ENCODE measurements around the gene ZFPM1. TPM values are rescaled to one million over a fixed set of nuclear protein-coding genes. Genes with fewer than 3 reads are reported as not detected.

Gene ZFPM1
- total RNA-seq, 2 experiments from 2014 or later = 19.0 to 19.2 TPM

- Mint-ChIP-seq H3K4me1 (peaks cover 25% of the 10 kb centered on the region), H3K9me3 (no peaks in the 10 kb centered on the region), H3K27me3 (no peaks in the 10 kb centered on the region), H3K27ac (no peak overlapping the region), H3K36me3 (no peaks in the 10 kb centered on the region), H3K4me3 (no peak overlapping the region)
- POLR2A ChIA-PET = no interaction called here
- ATAC-seq (ENCODE audit: low read depth) (no peak), DNase-seq (no peak)
These were observed 19.0 kb downstream of the ZFPM1 start for GRCh38 chr16:88472069-88472468.

GRCh38 chr16:88472637-88473205, 19.6 kb downstream of the ZFPM1 start:
- Mint-ChIP-seq H3K4me3 (no peak overlapping the region), H3K4me1 (peaks cover 31% of the 10 kb centered on the region), H3K27me3 (no peaks in the 10 kb centered on the region), H3K27ac (no peak overlapping the region), H3K9me3 (no peaks in the 10 kb centered on the region), H3K36me3 (no peaks in the 10 kb centered on the region)
- DNase-seq (no peak), ATAC-seq (ENCODE audit: low read depth) (no peak)
- POLR2A ChIA-PET = no interaction called here

- Mint-ChIP-seq H3K36me3 (no peaks in the 10 kb centered on the region), H3K4me3 (no peak overlapping the region), H3K27ac (no peak overlapping the region), H3K9me3 (no peaks in the 10 kb centered on the region), H3K27me3 (no peaks in the 10 kb centered on the region), H3K4me1 (peaks cover 37% of the 10 kb centered on the region)
- POLR2A ChIA-PET = no interaction called here
- DNase-seq = no peak
- ATAC-seq (ENCODE audit: low read depth) = no peak
These were observed 20.8 kb downstream of the ZFPM1 start for GRCh38 chr16:88473666-88474534.

GRCh38 chr16:88475037-88475436, 22.0 kb downstream of the ZFPM1 start:
- H3K9me3 Mint-ChIP-seq = no peaks in the 10 kb centered on the region
- H3K27ac Mint-ChIP-seq = no peak overlapping the region
- ATAC-seq (ENCODE audit: low read depth) (no peak), DNase-seq (no peak)
- POLR2A ChIA-PET = interaction anchor here (0.6 kb wide), 1 partner anchor 487 kb away, joined by 4 read pairs; no protein-coding TSS in a partner anchor
- no peak overlapping the region for H3K4me3 Mint-ChIP-seq
- peaks cover 31% of the 10 kb centered on the region for H3K4me1 Mint-ChIP-seq
- no peaks in the 10 kb centered on the region for H3K27me3 Mint-ChIP-seq
- H3K36me3 Mint-ChIP-seq = no peaks in the 10 kb centered on the region

- Mint-ChIP-seq H3K27me3 (no peaks in the 10 kb centered on the region), H3K4me1 (peaks cover 27% of the 10 kb centered on the region), H3K9me3 (no peaks in the 10 kb centered on the region), H3K36me3 (no peaks in the 10 kb centered on the region), H3K27ac (no peak overlapping the region), H3K4me3 (no peak overlapping the region)
- POLR2A ChIA-PET = no interaction called here
- DNase-seq (no peak), ATAC-seq (ENCODE audit: low read depth) (no peak)
These were observed 23.1 kb downstream of the ZFPM1 start for GRCh38 chr16:88476203-88476602.

- DNase-seq = no peak
- POLR2A ChIA-PET = no interaction called here
- H3K4me1 Mint-ChIP-seq = peaks cover 27% of the 10 kb centered on the region
These were observed 23.8 kb downstream of the ZFPM1 start for GRCh38 chr16:88476817-88477397.

GRCh38 chr16:88477631-88478519, 24.8 kb downstream of the ZFPM1 start:
- Mint-ChIP-seq H3K4me3 (peak overlapping the region; percentile 29), H3K36me3 (no peaks in the 10 kb centered on the region), H3K9me3 (no peaks in the 10 kb centered on the region), H3K27ac (no peak overlapping the region), H3K27me3 (no peaks in the 10 kb centered on the region), H3K4me1 (peaks cover 22% of the 10 kb centered on the region)
- POLR2A ChIA-PET = no interaction called here
- ATAC-seq (ENCODE audit: low read depth) = peak; percentile 57
- peak; percentile 65 for DNase-seq

More at GRCh38 chr16:88476817-88477397, 23.8 kb downstream of the ZFPM1 start:
- Mint-ChIP-seq H3K27ac (no peak overlapping the region), H3K9me3 (no peaks in the 10 kb centered on the region), H3K4me3 (no peak overlapping the region), H3K36me3 (no peaks in the 10 kb centered on the region), H3K27me3 (no peaks in the 10 kb centered on the region)
- ATAC-seq (ENCODE audit: low read depth) = no peak

GRCh38 chr16:88478889-88479792, 26.1 kb downstream of the ZFPM1 start:
- Mint-ChIP-seq H3K4me3 (no peak overlapping the region), H3K27me3 (no peaks in the 10 kb centered on the region), H3K27ac (no peak overlapping the region), H3K9me3 (no peaks in the 10 kb centered on the region), H3K36me3 (peaks cover 2% of the 10 kb centered on the region), H3K4me1 (peaks cover 22% of the 10 kb centered on the region)
- DNase-seq (no peak), ATAC-seq (ENCODE audit: low read depth) (no peak)
- POLR2A ChIA-PET = no interaction called here

- ATAC-seq (ENCODE audit: low read depth) (peak; percentile 30), DNase-seq (no peak)
- Mint-ChIP-seq H3K27ac (no peak overlapping the region), H3K4me3 (peak overlapping the region; percentile 28), H3K36me3 (peaks cover 2% of the 10 kb centered on the region), H3K27me3 (no peaks in the 10 kb centered on the region), H3K9me3 (no peaks in the 10 kb centered on the region), H3K4me1 (peaks cover 22% of the 10 kb centered on the region)
- POLR2A ChIA-PET = no interaction called here
These were observed 27.0 kb downstream of the ZFPM1 start for GRCh38 chr16:88479793-88480760.

GRCh38 chr16:88480829-88481228, 27.7 kb downstream of the ZFPM1 start:
- Mint-ChIP-seq H3K27me3 (no peaks in the 10 kb centered on the region), H3K4me1 (peaks cover 22% of the 10 kb centered on the region), H3K9me3 (no peaks in the 10 kb centered on the region), H3K36me3 (peaks cover 2% of the 10 kb centered on the region), H3K4me3 (no peak overlapping the region), H3K27ac (no peak overlapping the region)
- DNase-seq (no peak), ATAC-seq (ENCODE audit: low read depth) (no peak)
- POLR2A ChIA-PET = no interaction called here

GRCh38 chr16:88481851-88482250, 28.8 kb downstream of the ZFPM1 start:
- no peaks in the 10 kb centered on the region for H3K27me3 Mint-ChIP-seq
- POLR2A ChIA-PET = no interaction called here
- DNase-seq = no peak

More at GRCh38 chr16:88481851-88482250, 28.8 kb downstream of the ZFPM1 start:
- Mint-ChIP-seq H3K4me3 (no peak overlapping the region), H3K4me1 (peaks cover 21% of the 10 kb centered on the region), H3K36me3 (peaks cover 3% of the 10 kb centered on the region), H3K27ac (no peak overlapping the region), H3K9me3 (no peaks in the 10 kb centered on the region)
- ATAC-seq (ENCODE audit: low read depth) = no peak

Data from activated naive CD8-positive, alpha-beta T cell treated with anti-CD3 and anti-CD28 coated beads, Interleukin-2, amount 10 ng/mL, durations not matched to agents 7 days and 5 days (primary cell).